Stimulated activated CD4-positive, alpha-beta T cell treated with anti-CD3 and anti-CD28 coated beads, Interleukin-15, amount 100 ng/mL, for 24 hours (primary cell): ENCODE measurements around the gene PRRG4.
"Not testable (repeated sequence)": the region's sequence is repeated elsewhere in the genome, so short reads cannot be mapped to it uniquely, and the experiment has no call there.

Experiments
- DNase-seq: peaks from one replicate; pipeline ENCODE4 v3.0.0-alpha.2; 2020

The PRRG4 gene

DNA sequence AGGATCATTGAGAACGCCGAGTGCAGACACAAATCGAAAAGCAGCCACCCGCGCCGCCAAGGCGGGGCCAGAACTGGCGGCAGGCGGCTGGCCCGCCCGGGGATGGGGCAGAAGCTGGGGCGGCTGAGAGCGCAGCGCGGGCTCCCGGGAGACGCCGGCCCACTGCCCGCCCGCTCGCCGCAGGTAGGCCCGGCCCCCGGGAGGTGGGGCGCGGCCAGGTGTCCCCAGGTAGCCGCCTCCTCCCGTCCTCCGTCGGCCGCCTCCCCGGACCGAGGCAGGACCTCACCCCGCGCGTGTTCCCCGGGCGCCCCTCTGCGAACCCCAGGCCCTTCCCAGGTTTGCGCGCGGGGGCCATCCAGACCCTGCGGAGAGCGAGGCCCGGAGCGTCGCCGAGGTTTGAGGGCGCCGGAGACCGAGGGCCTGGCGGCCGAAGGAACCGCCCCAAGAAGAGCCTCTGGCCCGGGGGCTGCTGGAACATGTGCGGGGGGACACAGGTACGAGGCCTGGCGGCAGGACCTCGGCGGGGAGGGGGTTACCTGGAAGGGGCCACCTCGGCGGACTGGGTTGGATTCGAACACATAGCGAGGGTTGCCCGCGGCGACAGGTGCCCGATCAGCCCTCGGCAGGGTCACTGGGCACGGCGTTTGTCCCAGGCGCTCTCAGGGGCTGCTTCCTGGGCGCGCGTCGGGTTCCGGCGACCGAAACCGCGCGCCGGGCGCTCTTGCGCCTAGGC, at the start of gene PRRG4:
PRRG4 (plus strand) TSS at position 248 of the 733 bp plus-strand sequence. CDS start 603 bp downstream, outside the sequence.
- DNase-seq = peak; percentile 73

DNA sequence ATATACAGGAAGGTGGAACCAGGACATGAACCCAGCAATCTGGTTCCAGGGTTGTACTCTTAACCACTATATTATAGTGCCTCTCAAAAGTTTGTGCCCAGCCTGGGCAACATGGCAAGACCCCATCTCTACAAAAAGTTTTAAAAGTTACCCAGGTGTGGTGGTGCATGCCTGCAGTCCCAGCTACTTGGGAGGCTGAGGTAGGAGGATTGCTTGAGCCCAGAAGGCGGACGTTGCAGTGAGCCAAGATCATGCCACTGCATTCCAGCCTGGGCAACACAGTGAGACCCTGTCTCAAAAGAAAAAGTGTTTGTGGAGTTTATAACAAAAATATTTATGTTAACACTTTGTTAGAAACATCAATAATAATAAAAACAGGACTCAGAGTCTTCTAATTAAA, 48.9 kb upstream of the PRRG4 start:
- not testable (repeated sequence) for DNase-seq

DNA sequence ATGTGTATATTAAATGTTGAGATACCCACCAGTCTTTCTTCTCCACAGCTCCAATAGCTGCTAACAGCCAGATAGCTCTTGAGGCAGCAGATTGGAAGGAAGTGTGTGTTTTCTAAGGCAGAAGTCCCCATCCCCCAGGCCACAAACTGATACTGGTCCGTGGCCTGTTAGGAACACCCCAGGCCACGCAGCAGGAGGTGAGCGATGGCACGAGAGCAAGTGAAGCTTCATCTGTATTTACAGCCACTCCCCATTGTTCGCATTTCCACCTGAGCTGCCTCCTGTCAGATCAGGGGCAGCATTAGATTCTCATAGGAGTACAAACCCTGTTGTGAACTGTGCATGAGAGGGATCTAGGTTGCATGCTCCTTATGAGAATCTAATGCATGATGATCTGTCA, 48.0 kb upstream of the PRRG4 start:
- no peak for DNase-seq

DNA sequence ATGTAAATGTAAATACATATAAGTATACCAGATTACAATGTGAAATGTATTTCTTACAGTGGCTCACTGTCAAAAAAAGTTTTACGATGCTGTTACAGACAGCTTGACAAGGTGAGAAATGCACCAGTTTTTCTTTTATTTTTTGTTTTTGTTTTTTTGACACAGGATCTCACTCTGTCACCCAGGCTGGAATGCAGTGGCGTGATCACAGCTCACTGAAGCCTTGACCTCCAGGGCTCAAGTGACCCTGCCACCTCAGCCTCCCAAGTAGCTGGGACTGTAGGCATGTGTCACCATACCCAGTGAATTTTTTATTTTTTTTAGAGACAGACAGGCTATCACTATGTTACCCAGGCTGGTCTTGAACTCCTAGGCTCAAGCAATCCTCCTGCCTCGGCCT, 44.5 kb upstream of the PRRG4 start:
- no peak for DNase-seq

DNA sequence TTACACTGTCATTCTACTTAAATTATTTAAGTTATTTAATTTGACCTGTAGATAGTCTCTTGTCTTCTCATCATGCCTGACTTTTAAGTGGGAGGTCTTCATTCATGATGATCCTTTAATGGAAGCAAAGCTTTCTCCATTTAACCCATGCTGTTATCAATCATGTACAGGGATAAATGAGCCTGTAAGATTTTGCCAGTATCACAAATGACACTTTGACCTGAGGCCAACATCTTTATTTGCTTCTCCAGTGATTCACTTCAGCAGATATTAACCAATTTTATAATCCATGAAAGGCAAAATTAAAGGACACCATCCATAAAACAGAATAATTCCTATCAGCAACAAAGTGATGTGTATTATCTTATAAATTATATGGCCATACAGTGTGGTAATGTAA, 42.9 kb upstream of the PRRG4 start:
- DNase-seq = no peak

DNA sequence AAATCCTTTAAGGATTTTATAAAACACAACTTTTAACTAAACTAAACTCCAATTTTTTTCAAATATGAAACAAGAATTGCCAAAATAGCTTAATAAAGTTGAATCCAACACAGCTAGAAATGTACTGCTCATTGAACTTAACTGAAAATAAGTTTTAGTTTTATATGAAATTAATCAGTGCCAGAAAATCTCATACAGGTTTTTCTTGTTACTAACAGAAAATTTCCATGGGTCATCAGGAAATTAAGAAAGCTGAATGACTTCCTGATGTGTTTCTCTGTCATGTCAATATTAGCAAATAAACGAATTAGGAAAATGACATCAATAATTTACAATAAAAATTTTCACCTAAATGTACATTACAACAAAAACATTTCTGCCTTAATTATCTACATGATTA, 38.8 kb upstream of the PRRG4 start:
- DNase-seq = no peak

DNA sequence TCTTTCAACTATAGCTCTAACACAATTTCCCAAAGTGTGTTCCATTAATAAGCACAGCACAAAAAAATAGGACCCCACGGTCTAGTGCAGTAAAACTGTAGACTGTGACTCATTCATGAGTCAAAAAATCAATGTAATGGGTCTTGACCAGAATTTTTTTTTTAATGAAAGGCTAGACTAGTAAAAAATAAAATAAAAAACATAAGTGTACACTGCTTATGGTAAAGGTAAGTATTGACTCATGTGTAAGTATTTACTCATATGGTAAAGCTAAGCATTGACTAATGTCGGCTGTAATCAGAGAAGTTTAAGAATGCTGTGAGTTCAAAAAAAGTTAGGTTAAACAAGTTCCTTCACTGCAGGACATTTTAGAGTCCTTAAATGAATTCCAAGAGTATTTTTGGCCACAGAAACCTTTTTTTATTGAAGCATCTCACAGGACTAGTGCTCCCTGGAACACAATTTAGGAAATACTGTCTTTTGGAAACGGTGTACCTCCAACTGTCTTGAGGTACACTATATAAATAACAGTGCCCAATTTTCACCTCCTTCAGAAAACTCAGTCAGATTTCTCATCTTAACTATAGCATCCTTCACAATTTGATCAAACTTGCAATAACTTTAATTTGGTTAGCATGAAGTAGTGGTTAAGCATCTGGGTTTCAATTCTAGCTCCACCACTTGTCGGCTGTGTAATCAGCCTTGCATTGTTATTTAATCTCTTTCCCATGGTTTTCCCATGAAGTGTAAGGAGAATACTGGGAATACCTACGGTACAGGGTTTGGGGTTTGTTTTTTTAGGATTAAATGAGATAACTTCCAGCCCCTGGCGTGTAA, 37.4 kb upstream of the PRRG4 start:
- DNase-seq = no peak

DNA sequence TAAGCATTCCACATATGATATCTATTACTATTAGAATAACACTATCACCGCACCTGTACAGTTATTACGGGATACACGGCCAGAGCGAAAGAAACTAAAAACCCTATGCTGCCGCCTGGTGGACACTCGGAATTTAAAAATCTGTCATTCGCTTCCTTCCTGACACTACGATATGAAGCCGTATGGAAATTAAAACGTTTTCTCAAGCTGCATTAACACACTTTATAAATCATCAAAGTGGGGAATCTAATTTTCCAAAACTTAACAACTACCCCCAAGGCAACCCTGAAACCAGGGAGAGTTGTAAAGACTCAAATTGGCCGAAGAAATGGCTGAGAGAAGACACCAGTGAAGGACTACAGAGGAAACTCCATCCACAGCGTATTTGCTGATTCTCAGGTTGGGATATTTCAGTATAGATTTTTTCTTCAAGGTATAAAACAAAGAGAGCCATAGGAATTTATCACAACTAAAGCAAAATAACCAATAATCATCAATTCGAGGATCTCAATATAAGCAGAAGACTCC, 36.7 kb upstream of the PRRG4 start:
- peak; percentile 79 for DNase-seq

DNA sequence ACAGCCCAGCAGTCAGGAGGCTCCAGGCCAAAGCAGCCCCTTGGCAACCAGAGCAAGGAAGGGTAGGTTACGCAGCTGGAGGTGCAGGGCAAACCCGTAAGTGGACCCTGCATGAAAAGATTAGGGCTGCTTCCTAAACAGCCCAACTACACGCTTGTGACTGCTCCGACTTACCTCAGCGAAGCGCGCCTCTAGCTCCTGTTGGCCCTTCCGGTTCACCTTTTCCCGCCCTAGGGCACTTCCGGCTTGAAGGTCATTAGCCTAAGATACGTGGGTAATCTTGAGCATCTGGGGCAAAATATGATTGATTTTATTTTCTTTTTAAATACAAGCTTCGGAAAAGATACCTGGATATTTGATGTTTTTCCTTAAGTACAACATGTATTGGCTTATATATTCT, 35.3 kb upstream of the PRRG4 start, which contains the start of gene CCDC73:
CCDC73 (minus strand) TSS at position 224 of the 400 bp plus-strand sequence. CDS start 34,419 bp downstream, outside the sequence.
- DNase-seq = no peak

DNA sequence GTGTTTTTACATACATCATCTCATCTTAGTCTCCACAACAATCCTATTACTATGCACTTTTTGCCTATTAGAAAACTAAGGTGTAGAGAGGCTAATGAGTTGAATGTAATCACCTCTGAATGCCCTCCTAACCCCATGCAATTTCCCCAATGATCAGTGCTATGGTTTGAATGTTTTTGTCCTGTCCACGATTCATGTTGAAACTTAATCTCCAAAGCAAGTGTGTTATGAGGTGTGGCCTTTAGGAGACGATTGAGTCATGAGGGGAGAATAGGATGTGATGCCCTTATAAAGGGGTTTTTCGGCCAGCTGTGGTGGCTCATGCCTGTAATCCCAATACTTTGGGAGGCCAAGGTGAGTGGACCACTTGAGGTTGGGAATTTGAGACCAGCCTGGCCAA, 33.3 kb upstream of the PRRG4 start:
- DNase-seq = no peak

DNA sequence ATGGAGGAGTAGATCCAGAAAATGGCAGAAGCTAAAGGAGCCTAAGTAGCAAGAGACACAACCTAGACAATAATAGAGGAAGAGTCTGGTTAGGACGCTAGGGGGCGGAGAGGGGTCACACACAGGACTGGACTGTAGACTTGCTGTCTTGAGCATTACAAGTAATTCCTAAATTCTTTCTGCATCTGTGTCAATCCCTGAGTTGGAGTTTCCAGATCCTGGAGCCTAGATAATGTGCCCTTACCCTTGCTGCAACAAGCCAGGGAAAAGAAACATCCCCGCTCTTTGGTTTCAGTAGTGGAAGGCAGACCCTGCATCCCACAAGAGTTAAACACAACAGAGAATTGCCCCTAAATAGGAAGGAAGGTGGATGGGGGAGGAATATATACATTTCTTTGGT, 20.4 kb upstream of the PRRG4 start:
- peak; percentile 77 for DNase-seq

DNA sequence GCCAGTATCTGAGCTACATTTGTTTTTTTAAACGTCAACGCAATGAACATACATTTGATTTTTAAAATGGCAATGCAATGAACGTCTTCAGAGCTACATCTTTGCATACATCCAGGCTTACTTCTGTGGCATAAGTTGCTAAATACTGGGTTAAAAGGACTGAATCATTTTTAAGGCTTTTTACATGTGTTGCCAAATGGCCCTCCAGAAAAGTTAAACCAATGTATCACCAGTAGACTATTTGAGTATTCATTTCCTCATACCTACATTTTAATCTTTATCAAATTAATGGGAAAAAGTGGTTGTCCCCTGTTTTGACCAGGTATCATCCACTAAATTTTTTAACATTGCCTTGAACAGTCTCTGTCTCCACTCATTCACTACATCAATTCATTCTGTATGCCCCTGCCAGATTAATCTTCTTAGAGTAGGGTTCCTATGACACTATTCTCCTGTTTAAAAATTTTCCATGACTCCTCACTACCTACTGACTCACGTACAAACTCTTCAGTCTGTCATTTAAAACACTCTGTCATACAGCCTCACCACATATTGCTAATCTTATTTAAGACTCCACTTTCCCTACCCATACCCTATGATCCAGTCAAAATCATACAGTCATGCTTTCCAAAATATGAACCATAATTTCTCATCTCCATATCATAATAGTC, 12.4 kb upstream of the PRRG4 start:
- no peak for DNase-seq

DNA sequence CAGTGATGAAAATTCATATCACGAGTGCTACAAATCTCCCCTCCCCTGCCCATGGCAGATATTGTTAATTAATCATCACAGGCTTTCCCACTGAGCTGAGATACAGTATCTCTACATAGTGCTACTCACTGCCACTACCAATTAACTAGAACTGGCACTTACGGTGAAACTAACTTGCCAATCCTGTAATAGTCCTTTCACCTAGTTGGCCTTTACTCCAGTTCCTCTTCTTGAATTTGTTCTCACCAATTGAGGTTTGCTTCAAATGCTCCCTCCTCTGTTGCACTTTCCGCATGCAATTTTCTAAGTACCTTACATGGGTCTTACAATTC, 11.9 kb upstream of the PRRG4 start:
- DNase-seq = no peak

DNA sequence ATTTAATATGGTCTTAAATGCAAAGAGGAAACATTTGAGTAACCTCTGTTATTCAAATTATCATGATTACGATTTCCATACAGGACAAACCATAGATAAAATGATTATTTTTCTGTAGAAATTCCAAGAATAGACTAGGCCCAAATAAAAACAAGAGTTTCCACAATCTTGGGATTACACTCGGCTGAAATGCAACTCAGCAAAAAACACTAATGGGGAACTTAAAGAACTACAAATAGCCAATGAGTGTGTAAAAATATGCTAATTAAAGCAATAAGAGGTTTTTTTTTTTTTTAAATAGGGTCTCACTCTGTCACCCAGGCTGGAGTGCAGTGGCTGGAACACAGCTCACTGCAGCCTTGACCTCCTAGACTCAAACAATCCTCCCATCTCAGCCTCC, 10.5 kb upstream of the PRRG4 start:
- DNase-seq = no peak

DNA sequence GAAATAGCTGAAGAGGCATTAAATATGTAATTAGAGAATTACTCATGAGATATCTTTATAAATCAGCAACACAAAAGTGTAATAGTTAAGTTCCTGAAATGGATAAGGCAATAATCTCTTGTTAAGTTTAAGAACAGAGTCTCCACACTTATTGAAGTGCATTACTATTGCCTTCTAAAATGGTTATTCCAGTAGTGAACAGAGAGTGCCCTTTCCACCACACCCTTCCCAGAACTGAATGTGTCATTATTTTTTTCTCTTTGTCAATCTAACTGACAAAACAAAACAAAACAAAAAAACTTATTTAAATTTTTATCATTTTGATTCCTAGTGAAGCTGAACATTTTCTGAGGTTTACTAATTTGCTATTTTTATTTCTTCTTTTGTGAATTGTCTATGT, 9.2 kb upstream of the PRRG4 start:
- no peak for DNase-seq

DNA sequence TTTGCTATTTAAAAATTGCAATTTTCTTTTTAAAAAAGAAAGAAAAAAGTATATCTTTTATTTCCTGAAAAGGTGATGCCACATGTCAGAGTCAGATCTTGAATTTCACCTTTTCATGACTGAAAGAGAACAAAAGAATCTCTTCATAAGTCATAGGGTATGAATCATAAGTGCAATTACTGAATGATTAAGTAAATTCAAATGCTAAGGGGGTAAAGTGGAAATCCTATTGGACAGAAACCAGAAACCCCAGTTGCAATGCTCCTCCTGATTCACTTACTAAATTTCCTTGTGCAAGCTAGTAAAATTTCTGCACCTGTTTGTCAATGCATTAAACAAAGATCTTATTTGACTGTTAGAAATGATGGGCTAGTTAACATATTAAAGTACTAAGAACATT, 8.2 kb upstream of the PRRG4 start:
- no peak for DNase-seq

DNA sequence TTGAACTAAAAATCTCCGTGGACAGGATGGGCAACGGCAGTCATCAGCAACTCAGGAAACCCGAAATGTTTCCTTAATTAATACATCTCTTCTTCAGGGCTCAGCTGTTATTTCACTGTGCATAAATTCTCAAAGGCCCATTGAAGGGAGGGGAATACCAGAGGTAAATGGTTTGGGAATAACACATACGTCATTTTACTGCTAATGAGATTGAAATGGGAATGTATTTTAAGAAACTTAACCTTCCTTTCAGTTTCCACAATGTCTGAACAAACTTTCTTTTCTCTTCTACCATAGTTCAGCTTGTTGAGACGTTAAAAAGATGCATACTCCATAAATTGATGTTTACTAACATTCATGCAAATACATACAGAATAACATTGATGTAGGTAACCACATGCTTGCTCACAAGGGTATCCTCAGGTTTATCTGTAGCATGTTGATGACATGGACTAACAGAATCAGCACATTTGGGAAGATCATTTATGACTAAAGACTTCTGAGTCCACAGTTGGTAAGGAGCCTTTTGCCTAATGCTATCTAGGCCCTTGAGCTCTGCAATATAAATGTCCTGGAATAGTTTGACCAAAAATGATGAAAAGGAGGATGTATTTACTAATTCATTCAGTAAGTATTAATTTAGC, 7.7 kb upstream of the PRRG4 start:
- DNase-seq = no peak

DNA sequence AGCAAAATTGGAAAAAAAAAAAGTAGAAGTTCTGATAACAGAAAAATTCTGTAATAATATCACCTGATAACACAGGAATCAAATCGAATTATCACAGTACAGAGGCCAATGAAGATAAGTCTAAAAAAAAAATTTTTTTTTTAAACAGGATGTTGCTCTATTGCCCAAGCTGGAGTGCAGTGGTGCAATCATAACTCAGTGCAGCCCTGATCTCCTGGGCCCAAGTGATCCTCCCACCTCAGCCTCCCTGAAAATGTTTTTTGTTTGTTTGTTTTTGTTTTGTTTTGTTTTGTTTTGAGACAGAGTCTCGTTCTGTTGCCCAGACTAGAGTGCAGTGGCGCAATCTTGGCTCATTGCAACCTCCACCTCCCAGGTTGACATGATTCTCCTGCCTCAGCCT, 6.1 kb upstream of the PRRG4 start:
- DNase-seq = not testable (repeated sequence)

DNA sequence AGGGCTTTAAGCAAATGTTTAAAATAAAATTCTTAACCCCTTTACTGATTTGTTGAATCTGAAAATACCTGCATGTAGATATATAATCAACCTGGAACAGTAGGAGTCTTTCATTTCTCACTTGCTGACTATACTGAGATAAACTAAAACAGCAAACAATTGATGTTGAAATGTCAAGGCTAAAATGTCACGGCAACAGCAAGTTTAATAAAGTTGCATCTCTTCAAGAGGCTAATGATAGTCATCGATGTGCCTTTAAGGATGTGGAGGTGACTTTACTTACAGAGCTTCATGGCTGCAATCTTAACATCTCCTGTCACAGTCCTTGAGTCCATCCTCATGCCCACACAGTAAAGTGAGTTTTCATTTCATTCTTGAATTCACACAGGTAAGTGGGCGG, 3.6 kb upstream of the PRRG4 start:
- no peak for DNase-seq

DNA sequence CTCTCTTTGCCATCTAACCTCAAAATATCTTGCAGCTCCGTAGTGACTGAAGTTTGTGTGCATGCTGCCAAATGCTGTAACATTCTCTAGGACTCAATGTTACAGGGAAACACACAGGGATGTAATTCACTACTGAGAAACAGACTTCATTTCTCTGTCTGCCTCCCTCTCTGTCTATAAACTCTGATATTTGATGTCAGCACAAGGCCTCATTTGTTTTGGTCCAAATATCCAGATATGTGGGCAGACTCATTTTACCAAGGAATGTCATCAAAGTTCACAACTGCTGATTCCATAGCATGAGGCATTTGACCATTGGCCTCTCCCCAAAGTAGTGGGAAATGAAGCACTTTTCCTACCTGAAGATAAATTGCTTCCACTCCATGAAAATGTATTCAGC, 2.5 kb upstream of the PRRG4 start:
- DNase-seq = no peak

DNA sequence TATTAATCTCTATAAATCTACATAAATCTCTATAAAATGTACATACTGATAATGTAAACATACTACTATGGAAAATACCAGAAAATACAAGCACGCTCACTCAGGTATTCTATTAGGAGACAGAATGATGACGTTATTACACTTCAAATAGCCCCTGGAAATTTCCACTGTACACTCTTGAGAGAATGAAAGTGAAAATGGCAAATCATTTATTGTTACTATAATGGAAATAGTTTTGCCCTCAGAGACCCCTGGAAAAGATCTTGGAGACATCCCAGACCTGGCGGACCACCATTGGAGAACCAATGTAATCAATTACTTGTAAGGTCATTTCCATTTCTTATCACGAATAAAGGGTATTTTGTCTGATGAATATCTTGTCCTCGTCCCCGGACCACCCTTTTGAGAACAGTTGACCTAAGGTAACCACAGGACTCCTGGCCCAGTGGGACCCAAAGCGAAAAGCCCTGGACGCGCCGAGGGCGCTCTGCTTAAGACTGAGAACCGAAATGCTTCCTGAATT, 509 bp upstream of the PRRG4 start:
- no peak for DNase-seq

DNA sequence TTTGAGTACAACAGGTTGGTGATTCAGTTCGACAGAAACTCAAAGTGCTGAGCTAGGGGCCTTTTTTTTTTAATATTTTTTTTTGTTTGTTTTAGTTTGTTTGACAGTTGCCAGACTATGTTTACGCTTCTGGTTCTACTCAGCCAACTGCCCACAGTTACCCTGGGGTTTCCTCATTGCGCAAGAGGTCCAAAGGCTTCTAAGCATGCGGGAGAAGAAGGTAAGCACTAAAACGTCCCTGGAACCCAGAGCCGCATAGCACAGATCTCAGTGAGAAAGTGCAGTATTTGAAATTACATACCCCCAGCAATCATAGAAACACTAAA, 649 bp downstream of the PRRG4 start:
- no peak for DNase-seq

DNA sequence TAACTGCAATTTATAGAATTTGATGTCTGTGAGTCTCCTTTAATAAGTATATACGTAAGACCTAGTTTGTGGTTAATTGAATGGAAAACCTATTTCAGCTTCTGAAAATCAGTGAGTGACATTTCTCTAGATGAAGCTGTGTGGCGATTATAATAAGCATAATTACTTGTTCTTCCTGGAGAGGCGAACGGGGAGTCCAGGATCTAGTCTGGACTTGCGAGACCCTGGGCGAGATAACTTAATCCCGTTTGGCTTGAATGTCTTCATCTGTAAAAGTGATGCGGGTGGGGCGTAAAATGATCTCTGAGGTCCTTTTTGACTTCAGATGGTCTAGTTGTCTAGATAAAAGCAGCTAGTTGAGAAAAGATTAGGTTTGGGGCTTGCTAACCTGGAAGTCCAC, 1.1 kb downstream of the PRRG4 start:
- DNase-seq = no peak
